ENCODE results near the gene FASTK.

DNA sequence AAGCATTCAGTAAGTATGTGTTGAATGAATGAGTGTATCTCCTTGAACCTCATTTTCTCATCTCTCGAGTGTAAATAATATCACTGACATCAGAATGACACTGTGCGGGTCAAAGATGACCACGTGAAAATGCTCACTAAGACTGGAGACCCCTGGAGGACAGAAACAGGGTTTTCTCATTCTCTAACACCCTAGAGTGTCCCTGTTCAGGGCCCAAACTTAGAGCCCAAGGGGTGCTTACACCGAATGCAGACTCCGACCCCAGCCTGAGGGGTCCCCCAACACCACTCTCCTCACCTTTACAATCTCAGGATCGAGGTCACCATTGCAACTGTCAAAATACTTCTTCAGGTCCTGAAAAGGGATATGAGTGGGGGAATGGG is 24.3 kb downstream of the FASTK start:
- TF ChIP-seq EZH2phosphoT487 (IDR thresholded peaks at IDR 0.05; ENCODE audit: insufficient read depth, low read depth) (no peak), EZH2 (IDR thresholded peaks at IDR 0.05; ENCODE audit: insufficient read depth, poor library complexity, severe bottlenecking) (no peak)

Data from GM23248 (cell line).